GM19351 (cell line): ENCODE results near the gene EIF4ENIF1.
"Not testable (repeated sequence)": the region's sequence is repeated elsewhere in the genome, so short reads cannot be mapped to it uniquely, and the experiment has no call there.

Source experiments
- ATAC-seq: cut with Tn5 transposase; IDR thresholded peaks from one replicate; pipeline ENCODE4 v1.9.1; 2021; ENCODE audit warnings: mild to moderate bottlenecking, moderate library complexity; ENCODE audit not compliant: unreplicated experiment

The EIF4ENIF1 gene

GRCh38 chr22:31489632-31490495, at the start of gene EIF4ENIF1:
EIF4ENIF1 (minus strand) TSS chr22:31489842; CDS start chr22:31488718, 1,124 bp downstream.
- peak; percentile 37 for ATAC-seq

- ATAC-seq, result no peak
These were observed 49.2 kb upstream of the EIF4ENIF1 start for GRCh38 chr22:31538815-31539214.

- ATAC-seq, result peak; percentile 70
These were observed 47.4 kb upstream of the EIF4ENIF1 start for GRCh38 chr22:31537019-31537535.

DNA sequence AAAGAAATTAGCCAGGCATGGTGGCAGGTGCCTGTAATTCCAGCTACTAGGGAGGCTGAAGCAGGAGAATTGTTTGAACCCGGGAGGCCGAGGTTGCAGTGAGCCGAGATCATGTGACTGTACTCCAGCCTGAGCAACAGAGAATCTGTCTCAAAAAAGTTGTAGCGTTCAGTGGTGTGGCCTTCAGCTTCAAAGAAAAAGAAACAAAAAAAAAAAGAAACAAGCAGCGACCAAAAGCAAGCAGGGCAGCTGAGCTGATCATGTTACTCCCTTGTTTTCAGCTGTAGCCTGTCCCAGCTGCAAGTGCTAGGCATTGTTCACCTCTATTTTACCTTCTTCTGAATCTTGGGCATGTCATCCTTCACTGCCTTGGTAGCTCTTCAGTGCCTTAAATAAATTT, 43.7 kb upstream of the EIF4ENIF1 start:
- ATAC-seq, result no peak

DNA sequence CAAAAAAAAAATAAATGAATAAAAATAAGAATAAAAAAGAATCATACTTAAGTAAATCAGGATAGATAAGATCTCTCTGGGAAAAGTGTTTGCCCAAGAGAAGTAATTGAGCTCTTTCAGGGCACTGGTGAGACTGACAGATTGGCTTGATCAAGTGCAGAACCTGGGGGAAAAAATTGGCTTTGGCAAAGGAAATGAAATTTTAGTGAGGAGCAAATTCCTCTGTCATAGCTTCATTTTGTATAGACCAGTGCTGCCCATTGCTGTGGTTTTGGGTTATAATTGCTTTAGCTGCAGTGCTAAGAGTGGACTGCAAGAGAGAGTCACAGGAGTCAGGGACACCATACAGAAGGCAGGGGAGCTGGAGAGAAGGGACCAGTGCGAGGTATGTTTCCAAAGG, 42.4 kb upstream of the EIF4ENIF1 start:
- ATAC-seq, result no peak

- no peak for ATAC-seq
These were observed 41.2 kb upstream of the EIF4ENIF1 start for GRCh38 chr22:31530823-31531195.

DNA sequence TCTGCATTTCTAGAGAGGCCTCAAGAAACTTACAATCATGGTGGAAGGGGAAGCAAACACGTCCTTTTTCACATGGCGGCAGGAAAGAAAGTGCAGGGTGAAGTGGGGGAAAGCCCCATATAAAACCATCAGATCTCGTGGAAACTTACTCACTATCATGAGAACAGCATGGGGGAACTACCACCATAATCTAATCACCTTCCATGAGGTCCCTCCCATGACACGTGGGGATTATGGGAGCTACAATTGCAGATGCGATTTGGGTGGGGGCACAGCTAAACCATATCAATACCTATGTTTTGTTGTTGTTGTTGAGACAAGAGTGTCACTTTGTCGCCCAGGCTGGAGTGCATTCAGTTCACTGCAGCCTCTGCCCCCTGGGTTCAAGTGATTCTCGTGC, 36.6 kb upstream of the EIF4ENIF1 start:
- no peak for ATAC-seq

DNA sequence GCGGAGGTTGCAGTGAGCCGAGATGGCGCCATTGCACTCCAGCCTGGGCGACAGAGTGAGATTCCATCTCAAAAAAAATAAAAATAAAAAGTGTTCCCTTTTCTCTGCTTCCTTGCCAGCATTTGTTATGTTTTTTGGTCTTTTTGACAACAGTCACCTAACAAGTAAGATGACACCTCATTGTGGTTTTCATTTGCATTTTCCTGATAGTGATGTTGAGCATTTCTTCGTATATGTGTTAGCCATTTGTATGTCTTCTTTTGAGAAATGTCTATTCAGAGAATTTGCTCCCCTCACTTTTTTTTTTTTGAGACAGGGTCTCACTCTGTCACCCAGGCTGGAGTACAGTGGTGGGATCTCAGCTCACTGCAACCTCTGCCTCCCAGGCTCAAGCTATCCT, 34.5 kb upstream of the EIF4ENIF1 start:
- not testable (repeated sequence) for ATAC-seq

DNA sequence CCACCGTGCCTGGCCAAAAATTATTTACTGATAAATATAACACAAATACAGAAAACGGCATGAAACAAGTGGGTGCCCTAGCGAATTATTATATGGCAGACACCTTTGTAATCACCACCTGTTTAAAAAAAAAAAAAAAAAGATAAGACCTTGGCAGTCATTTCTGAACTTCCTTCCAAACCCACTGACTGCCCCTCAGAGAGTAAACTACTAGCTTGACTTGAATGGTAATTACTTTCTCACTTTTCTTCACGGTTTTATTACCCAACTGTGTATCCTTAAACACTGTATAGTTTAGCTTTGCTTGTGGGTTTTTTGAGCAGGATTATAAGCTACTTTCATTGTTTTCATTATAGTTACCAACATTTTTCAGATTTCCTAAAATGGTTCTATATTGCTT, 30.4 kb upstream of the EIF4ENIF1 start:
- no peak for ATAC-seq

DNA sequence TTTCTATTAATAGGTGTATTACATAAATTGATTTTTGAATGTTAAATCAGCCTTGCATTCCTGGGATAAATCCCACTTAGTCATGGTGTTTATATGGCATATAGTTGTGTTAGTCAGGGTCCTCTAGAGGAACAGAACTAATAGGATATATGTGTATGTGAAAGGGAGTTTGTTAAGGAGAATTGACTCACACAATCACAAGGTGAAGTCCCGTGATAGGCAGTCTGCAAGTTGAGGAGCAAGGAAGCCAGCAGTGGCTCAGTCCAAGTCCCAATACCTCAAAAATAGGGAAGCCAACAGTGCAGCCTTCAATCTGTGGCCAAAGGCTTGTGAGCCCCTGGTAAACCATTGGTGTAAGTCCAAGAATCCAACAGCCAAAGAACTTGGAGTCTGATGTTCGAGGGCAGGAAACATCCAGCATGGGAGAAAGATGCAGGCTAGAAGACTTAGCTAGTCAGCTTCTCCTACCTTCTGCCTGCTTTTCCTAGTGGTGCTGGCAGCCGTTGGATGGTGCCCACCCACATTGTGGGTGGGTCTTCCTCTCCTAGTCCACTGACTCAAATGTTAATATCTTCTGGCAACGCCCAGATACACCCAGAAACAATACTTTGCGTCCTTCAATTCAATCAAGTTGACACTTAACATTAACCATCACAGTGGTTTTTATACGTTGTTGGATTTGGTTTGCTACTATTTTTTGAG, 19.6 kb upstream of the EIF4ENIF1 start:
- no peak for ATAC-seq

DNA sequence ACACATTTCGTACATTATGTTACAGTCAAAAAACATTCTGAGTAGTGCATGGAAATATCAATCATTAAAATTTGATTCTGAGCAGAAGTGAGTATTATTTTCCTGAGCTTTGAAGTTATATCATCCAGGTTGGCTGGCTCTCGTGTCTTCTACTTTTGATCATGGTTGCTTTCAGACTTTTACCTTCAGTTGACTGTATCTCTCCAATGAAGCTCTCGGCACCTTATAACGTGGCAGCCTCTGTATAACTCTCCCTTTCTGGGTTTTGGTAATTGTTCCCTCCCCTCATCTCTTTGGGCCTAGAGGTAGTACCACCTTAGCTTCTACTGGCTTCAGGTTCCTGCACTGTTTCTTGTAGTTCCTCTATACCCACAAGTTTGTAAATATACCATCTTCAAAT, 18.9 kb upstream of the EIF4ENIF1 start:
- no peak for ATAC-seq

GRCh38 chr22:31507517-31507916, 17.9 kb upstream of the EIF4ENIF1 start:
- ATAC-seq, result not testable (repeated sequence)

- no peak for ATAC-seq
These were observed 14.6 kb upstream of the EIF4ENIF1 start for GRCh38 chr22:31504282-31504681.

DNA sequence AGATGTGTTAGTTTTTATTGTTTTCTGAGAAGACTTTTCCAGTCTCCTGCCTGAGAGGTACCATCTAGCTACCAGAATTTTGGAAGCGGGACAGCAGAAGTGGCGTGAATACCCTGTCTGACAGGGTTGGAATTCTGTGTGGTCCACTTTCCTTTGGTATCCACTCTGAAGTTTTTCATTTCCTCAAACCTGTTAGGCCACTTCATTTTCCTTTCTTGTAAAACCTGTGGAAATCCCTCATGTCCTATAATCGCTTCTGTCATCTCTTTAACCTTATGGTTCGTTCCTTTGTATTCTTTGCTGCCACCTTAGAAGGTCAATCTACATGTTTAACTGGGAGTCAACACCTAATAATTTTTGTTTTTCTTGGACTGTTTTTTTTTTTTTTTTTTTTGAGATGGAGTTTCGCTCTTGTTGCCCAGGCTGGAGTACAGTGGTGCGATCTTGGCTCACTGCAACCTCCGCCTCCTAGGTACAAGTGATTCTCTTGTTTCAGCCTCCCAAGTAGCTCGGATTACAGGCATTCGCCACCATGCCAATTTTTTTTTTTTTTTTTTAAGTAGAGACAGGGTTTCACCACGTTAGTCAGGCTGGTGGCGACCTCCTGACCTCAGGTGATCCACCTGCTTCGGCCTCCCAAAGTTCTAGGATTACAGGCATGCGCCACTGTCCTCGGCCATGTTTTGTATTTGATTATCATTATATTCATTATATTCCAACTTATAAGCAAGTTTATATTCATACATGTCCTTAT, 13.7 kb upstream of the EIF4ENIF1 start:
- no peak for ATAC-seq

DNA sequence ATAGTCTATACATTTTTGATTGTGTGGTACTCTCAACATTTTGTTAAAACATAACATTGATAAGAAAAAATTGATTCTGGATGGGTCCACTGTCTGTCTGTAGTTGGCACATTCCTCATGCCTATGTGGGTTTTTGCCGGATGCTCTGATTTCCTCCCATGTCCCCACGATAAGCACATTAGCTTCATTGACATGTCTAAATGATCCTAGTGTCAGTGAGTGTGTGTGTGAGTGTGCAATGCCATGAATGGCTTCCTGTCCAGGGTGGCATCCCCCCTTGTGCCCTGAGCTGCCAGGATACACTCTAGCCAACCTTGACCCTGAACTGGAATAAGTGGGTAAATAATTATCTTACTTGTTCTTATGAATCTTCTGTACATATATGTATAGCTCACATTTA, 12.1 kb upstream of the EIF4ENIF1 start:
- no peak for ATAC-seq

DNA sequence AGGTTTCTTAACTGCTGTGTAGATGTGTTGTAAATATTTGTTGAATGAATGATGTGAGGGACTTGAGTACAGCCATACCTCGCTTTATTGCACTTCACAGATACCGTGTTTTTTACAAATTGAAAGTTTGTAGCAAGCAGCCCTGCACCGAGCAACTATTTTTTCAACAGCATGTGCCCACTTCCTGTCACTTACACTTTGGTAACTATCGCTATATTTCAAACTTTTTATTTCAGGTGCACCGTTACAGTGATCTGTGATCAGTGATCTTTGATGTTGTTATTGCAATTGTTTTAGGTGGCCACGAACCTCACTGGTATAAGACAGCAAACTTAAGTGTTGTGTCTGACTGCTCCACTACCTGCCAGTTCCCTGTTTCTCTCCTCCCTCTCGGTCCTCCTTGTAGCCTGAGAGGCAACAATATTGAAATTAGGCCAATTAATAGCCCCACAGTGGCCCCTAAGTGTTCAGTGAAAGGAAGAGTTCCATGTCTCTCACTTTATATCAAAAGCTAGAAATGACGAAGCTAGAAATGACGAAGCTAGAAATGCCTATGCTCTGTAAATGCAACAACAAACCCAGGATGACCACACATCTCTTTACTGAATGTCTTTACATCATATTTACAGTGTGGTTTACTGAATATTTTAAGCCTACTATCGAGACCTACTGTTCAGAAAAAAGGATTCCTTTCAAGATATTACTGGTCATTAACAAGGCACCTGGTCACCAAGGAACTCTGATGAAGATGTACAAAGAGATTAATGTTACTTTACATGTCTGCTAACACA, 7.7 kb upstream of the EIF4ENIF1 start:
- no peak for ATAC-seq

DNA sequence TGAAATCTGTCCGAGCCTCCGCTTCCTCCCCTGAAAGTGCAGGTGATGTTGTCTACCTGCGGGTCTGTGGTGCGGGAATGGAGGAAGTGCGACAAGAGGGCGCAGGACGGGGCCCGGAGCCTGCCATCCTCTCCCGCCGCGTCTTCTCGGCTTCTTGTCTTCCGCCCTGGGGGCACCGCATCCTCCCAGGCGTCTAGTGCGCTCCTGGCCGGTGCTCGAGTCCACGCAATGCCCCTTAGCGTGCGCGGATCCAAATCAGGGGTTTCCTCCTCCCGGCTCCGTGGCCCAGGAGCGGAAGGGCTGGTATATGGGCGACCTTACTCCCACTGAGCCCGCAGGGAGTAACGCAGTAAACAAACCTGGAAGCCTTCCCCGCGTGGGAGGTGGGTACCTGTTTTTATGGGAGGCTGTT, 7.1 kb upstream of the EIF4ENIF1 start:
- ATAC-seq, result peak; percentile 13

- peak; percentile 72 for ATAC-seq
These were observed 6.5 kb upstream of the EIF4ENIF1 start, which contains the start of gene SFI1 for GRCh38 chr22:31496007-31496734. SFI1 (plus strand) TSS chr22:31496536; CDS start chr22:31508285, 11,749 bp downstream.

GRCh38 chr22:31495343-31495742, 5.7 kb upstream of the EIF4ENIF1 start:
- ATAC-seq, result no peak

DNA sequence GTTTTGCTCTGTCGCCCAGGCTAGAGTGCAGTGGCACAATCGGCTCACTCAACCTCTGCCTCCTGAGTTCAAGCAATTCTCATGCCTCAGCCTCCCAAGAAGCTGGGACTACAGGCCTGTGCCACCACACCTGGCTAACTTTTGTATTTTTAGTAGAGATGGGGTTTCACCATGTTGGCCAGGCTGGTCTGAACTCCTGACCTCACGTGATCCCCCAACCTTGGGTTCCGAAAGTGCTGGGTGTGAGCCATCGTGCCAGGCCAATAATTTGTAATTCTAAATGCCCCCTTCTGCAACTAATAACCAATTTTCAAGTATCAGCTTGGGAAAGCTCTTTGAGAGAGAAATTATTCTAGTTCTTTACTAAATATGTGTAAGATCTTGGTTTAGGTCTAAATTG, 3.7 kb upstream of the EIF4ENIF1 start:
- ATAC-seq, result not testable (repeated sequence)
